GM19035 (cell line): ENCODE measurements around the gene ATP5F1C.

Experiments used
- ATAC-seq: cut with Tn5 transposase; IDR thresholded peaks from one replicate; pipeline ENCODE4 v1.9.1; 2021; ENCODE audit not compliant: unreplicated experiment

ATP5F1C gene

DNA sequence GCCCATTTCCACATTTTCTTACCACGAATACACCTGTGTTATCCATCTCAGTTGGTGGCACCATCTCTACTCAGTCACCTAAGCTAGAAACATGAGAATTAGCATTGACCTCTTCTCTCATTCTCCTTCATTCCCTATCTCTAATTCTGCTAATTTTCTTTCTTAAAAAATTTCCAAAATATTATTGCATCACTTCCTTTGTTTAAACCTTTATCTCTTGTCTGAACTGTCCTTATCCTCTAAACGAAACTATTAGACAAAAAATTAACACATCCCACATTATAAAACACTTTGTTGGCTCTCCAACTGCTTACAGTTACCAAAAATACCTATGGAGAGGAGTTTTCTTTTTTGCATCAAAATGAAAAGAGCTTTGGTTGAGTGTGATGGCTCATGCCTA lies 48.6 kb downstream of the ATP5F1C start:
- ATAC-seq = no peak

DNA sequence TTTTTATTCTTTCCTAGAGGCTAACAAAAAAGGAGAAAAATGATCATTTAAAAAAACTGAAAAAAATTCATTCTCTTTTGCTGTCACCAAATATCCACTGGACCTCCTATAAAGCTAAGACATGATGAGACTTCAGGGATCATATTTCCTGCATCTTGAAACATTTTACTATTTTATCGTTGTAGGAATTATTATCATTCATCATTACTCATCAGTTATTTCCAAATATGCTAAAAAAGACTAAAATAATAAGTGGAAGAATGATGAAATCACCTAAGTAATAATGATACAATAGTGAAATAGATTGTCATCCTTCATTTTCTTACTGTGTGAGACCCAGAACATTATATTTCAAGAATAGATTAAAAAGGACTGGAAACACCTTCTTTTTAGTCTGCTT lies 58.6 kb downstream of the ATP5F1C start:
- ATAC-seq = no peak

DNA sequence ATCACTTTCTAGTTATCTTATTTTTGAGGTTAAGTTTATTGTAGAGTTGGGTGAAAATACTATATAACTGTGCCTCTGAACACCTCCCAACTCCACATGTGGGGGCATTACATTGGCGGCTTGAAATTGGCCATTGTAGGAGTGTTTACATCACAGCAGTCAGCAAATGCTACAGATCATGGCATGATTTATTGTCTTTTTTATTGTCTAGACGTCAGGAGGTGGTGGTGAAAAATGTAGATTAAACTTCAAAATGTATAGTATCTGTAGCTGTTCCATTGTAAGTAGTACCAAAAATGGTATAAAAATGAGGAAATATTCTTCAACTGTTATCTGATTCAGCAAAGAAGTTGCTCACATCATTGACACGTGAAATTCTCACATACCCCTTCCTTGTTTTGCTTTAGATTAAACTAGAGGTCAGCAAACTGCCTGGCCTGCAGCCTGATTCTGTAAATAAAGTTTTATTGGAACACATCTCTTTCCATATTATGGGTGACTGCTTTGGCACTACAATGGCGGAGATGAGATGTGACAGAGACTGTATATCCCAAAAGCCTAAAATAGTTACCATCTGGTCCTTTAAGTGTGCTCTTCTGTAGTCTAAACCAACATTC lies 65.4 kb downstream of the ATP5F1C start:
- ATAC-seq = no peak

DNA sequence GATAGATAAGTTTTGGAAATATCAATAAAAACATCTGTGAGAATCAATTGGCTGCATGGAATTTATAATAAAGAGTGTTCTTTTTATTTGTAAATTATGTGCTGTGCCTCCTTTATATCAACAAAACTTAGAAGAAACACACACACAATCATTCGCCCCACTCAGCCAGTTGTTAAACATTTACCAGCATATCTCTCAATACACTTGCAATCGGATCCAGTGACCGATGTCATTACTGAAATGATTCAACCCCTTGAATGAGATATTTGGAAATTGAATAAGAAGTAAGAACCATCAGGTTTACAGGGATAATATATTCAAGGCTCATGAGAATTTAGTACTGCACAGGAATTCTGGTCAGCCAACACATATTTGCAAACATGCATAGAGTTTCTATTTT lies 65.9 kb downstream of the ATP5F1C start:
- no peak for ATAC-seq

DNA sequence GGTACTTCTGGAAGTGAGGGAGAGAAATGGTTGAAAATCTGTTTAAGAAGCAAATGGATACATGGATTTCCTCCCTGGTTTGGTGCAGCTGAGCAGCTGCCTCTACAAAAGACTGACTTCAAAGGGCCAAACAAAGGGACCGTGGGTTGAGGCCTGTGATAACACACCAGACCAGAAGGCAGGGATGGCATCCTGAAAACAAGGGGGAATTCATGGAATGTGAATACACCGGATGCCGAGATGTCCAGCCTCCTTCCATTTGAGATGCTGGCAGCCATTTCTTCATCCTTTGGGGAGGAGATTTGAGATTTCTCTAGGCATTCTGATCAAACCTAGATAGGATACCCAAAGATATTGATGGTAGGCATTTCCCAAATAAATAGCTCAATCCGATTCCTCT lies 67.2 kb downstream of the ATP5F1C start:
- ATAC-seq = no peak

DNA sequence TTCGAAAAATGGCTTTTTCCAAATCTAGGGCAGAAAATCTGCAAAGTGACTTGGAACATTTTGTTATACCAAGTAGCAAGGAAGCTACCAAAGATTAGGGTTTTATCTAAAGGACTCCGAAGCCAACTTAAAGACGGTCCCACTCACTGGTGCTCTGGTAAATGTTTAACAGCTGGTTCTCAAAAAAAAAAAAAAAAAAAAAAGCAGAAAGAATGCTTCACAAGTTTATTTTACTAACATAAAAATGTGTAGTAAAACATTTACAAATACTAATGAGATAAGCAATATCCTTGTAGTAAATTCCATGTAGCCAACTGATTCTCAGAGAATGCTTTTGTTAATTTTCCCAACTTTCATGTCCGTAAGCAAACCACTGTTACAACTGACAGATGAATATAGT lies 68.7 kb downstream of the ATP5F1C start:
- ATAC-seq = no peak

DNA sequence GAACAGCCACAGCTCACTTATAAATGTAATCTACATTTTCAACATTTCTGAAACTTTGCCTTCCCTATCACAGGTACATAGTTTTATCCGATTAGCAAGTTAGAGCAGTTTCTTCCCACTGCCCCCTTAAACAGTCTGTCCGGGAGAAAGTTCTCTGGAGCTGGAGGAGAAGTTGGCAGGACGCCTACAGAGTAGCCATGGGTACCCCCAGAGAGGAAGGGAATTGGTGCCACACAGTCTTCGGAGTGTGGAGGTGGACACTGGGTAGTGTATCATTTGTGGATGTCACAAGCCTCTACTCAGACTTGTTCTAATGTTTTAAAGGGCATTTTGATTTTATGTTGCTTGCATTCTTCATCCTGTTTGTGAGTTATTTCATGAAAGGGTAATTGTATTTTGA lies 69.3 kb downstream of the ATP5F1C start:
- ATAC-seq = no peak
